ENCODE results near the gene RAB22A. TPM values are rescaled to one million over a fixed set of nuclear protein-coding genes. Genes with fewer than 3 reads are reported as not detected.
"Not testable (repeated sequence)": the region's sequence is repeated elsewhere in the genome, so short reads cannot be mapped to it uniquely, and the experiment has no call there.

Gene RAB22A
- polyA plus RNA-seq, 3 donors, result 16.0 to 21.0 (median 20.9) TPM

- DNase-seq, result no peak
Measured at GRCh38 chr20:58407201-58407873, 97.8 kb downstream of the RAB22A start.

- no peak for DNase-seq
Measured at GRCh38 chr20:58407966-58408557, 98.5 kb downstream of the RAB22A start.

GRCh38 chr20:58408603-58409246 lies 99.2 kb downstream of the RAB22A start:
- DNase-seq, result no peak

GRCh38 chr20:58414216-58414615 lies 104.7 kb downstream of the RAB22A start:
- DNase-seq, result not testable (repeated sequence)

DNA sequence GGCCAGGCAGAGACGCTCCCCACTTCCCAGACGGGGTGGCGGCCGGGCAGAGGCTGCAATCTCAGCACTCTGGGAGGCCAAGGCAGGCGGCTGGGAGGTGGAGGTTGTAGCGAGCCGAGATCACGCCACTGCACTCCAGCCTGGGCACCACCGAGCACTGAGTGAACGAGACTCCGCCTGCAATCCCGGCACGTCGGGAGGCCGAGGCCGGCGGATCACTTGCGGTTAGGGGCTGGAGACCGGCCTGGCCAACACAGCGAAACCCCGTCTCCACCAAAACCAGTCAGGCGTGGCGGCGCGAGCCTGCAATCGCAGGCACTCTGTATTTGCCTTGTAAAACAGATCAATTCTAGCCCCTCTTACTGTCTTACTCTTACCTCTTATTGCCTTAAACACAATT lies 105.3 kb downstream of the RAB22A start:
- not testable (repeated sequence) for DNase-seq

- DNase-seq, result no peak
Measured at GRCh38 chr20:58416057-58416456, 106.5 kb downstream of the RAB22A start.

DNA sequence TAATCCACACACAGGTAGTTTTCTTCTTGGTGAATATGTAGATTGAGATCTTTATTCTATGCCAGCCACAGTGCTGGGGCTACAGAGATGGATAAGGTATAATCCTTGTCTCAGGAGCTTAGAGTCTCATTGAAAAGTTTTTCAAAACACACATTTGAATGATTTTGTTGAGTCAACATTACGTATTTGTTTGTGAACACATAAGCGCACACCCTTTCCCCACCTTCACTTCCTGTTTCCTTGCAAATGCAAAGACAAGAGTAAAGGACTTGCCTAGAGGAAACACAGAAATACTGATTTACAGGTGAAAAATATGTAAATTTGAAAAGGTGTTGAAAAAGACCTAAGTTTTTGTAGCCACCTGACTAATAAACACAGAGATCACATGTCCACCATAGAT lies 107.3 kb downstream of the RAB22A start:
- no peak for DNase-seq

Other genes starting within 250 kb of the RAB22A start
- gene ANKRD60, start 81.1 kb upstream of the RAB22A start, polyA plus RNA-seq (ENCODE audit: insufficient read length in 3 of 3), result not detected
- 10 to 100 TPM; 51.2 to 53.5 (median 52.4) TPM for gene VAPB, start 79.5 kb downstream of the RAB22A start, polyA plus RNA-seq (ENCODE audit: insufficient read length in 3 of 3)
- gene APCDD1L, start 205.7 kb downstream of the RAB22A start, polyA plus RNA-seq (ENCODE audit: insufficient read length in 3 of 3), result 10 to 100 TPM; 15.4 to 19.7 (median 16.6) TPM

Data from renal pelvis (tissue), 4 donors.